ENCODE measurements around the gene IL16. TPM values are rescaled to one million over a fixed set of nuclear protein-coding genes. Genes with fewer than 3 reads are reported as not detected.

IL16 gene
- total RNA-seq, 2 donors from 2014 or later: 11.1 to 17.1 TPM

DNA sequence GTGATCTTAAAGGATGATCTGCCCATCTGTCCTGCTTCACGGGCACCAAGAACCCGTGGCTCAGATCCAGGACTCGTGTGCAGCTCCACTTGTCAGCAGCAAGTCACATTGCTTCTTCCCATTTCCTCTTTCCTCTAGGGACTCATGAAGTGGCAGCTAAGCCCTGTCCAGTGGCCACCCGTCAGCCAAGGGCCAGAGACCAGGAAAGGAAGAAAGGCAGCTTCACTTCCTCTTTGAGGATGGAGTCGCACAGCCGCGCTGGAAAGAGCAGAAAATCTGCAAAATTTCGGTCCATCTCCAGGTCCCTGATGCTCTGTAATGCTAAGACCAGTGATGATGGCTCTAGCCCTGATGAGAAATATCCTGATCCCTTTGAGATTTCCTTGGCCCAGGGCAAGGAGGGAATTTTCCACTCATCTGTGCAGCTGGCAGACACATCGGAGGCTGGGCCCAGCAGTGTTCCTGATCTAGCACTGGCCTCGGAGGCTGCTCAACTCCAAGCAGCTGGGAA is 28.5 kb downstream of the IL16 start:
- H3K27ac ChIP-seq: no peak overlapping the region
- H3K4me3 ChIP-seq: no peak overlapping the region
- H3K36me3 ChIP-seq: no peaks in the 10 kb centered on the region
- H3K27me3 ChIP-seq (replicated peaks; ENCODE audit: insufficient read depth): no peaks in the 10 kb centered on the region
- TF ChIP-seq, protein P1, sequence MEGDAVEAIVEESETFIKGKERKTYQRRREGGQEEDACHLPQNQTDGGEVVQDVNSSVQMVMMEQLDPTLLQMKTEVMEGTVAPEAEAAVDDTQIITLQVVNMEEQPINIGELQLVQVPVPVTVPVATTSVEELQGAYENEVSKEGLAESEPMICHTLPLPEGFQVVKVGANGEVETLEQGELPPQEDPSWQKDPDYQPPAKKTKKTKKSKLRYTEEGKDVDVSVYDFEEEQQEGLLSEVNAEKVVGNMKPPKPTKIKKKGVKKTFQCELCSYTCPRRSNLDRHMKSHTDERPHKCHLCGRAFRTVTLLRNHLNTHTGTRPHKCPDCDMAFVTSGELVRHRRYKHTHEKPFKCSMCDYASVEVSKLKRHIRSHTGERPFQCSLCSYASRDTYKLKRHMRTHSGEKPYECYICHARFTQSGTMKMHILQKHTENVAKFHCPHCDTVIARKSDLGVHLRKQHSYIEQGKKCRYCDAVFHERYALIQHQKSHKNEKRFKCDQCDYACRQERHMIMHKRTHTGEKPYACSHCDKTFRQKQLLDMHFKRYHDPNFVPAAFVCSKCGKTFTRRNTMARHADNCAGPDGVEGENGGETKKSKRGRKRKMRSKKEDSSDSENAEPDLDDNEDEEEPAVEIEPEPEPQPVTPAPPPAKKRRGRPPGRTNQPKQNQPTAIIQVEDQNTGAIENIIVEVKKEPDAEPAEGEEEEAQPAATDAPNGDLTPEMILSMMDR (IDR thresholded peaks at IDR 0.05): no peak
- H3K4me1 ChIP-seq (ENCODE audit: control insufficient read depth in 1 of 2, low read depth in 2 of 2): no peaks in the 10 kb centered on the region
- H3K9me3 ChIP-seq: no peaks in the 10 kb centered on the region
- DNase-seq (ENCODE audit: low spot score) (no peak), ATAC-seq (ENCODE audit: insufficient number of reproducible peaks, low FRiP score, low read depth) (no peak)

DNA sequence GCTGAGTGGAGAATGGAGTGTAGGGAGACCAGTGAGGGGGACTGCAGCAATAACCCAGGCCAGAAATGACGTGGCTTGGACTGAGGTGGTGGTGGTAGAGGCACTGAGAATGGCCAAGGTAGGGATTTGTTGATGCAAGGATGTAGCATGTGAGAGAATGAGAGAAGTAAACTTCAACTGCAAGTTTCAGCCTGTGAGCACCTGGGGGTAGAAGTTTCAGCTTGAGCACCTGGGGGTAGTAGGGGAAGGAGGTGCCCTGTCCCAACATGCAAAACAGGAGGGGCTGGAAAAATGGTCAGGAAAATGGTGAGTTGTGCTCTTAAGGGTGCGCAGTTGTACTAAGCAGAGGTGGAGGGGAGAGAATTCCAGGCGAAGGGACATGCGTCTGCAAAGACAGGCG is 31.0 kb downstream of the IL16 start:
- no peak for DNase-seq (ENCODE audit: low spot score)
- H3K27me3 ChIP-seq (replicated peaks; ENCODE audit: insufficient read depth): no peaks in the 10 kb centered on the region
- no peaks in the 10 kb centered on the region for H3K36me3 ChIP-seq
- no peak for ATAC-seq (ENCODE audit: insufficient number of reproducible peaks, low FRiP score, low read depth)
- H3K4me3 ChIP-seq: no peak overlapping the region
- no peaks in the 10 kb centered on the region for H3K4me1 ChIP-seq (ENCODE audit: control insufficient read depth in 1 of 2, low read depth in 2 of 2)
- H3K9me3 ChIP-seq: no peaks in the 10 kb centered on the region
- H3K27ac ChIP-seq: no peak overlapping the region
- TF ChIP-seq, protein P1 (IDR thresholded peaks at IDR 0.05): no peak

DNA sequence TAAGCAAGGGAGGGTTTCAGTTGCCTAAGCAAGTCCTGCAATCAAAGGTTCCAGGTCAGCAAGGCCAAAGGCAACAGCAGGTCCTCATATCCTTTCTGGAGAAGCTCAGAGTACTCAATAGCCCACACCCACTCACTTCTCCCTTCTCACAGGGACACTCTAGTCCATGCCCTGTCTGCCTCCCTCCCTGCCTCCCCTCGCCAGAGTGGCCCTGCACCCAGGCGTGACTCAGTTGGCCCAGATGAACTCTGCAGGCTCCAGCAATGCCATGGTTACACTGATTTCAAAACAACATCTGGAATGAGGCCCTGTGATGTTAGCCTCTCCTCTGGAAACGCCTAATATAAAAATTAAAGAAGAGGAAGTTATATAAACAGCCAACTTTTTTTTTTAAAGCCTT is 32.9 kb downstream of the IL16 start:
- Histone ChIP-seq H3K36me3 (no peaks in the 10 kb centered on the region), H3K27ac (no peak overlapping the region)

DNA sequence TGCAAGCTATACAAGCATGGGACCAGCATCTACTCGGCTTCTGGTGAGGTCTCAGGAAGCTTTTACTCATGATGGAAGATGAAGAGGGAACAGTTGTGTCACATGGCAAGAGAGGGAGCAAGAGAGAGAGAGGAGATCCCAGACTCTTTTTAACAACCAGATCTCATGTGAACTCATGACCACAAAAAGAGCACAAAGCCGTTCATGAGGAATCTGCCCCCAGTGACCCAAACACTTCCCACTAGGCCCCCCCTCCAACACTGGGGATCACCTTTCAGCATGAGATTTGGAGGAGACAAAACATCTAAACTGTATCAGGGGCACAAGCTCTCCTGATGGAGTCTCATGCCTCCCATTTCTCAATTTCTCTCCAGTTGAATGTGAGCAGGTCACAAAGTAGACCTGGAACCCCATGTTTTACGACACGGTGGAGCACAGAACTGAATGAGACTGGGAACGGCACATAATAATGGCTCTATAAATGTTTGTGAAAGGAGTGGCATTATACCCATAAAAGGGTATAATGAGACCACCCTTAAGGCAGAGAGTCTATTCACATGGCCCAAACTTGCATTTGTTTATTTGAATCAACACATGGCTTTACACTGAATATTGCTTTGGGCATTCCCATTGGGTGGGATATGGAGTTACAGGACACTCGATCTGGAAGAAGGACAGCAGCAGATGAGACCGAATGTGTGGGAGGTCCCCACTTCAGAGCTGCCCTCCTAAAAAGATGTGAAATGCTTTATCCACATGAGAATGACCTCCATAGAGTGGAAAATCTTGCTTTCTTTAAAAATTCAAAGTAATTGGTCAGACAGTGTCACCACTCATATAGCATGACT is 38.8 kb downstream of the IL16 start:
- no peak for DNase-seq (ENCODE audit: low spot score)
- no peak overlapping the region for H3K27ac ChIP-seq
- H3K36me3 ChIP-seq: no peaks in the 10 kb centered on the region
- H3K9me3 ChIP-seq: no peaks in the 10 kb centered on the region
- H3K4me1 ChIP-seq (ENCODE audit: control insufficient read depth in 1 of 2, low read depth in 2 of 2): no peaks in the 10 kb centered on the region
- no peak for ATAC-seq (ENCODE audit: insufficient number of reproducible peaks, low FRiP score, low read depth)
- TF ChIP-seq, protein P1 (IDR thresholded peaks at IDR 0.05): no peak
- H3K4me3 ChIP-seq: no peak overlapping the region
- H3K27me3 ChIP-seq (replicated peaks; ENCODE audit: insufficient read depth): no peaks in the 10 kb centered on the region

More for the DNA sequence above, 32.9 kb downstream of the IL16 start:
- Histone ChIP-seq H3K9me3 (no peaks in the 10 kb centered on the region), H3K4me1 (ENCODE audit: control insufficient read depth in 1 of 2, low read depth in 2 of 2) (no peaks in the 10 kb centered on the region), H3K4me3 (no peak overlapping the region), H3K27me3 (replicated peaks; ENCODE audit: insufficient read depth) (no peaks in the 10 kb centered on the region)
- ATAC-seq (ENCODE audit: insufficient number of reproducible peaks, low FRiP score, low read depth) (no peak), DNase-seq (ENCODE audit: low spot score) (no peak)
- TF ChIP-seq, protein P1 (IDR thresholded peaks at IDR 0.05): no peak

DNA sequence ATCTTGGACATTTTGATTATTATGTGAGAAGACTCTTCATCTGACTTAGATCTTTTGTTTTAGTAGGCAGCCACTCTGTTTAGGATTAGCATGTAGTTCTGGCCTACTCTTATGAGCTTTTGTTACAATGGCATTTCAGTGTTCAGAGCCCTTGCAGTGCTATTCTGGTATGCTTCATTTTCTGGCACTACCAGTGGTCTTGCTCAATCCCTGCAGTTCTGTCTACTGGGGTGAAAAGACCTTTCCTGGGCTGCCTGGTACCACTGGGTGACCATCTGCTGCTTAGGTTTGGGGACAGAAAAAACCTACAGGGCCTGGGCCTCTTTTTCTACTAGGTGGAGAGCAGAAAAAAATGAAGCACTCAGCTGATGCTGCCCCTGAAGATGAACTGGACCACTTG is 42.5 kb downstream of the IL16 start:
- no peaks in the 10 kb centered on the region for H3K4me1 ChIP-seq (ENCODE audit: control insufficient read depth in 1 of 2, low read depth in 2 of 2)
- H3K9me3 ChIP-seq: peaks cover 4% of the 10 kb centered on the region
- no peak for DNase-seq (ENCODE audit: low spot score)
- TF ChIP-seq, protein P1 (IDR thresholded peaks at IDR 0.05): no peak
- no peak for ATAC-seq (ENCODE audit: insufficient number of reproducible peaks, low FRiP score, low read depth)
- H3K27ac ChIP-seq: no peak overlapping the region
- no peaks in the 10 kb centered on the region for H3K27me3 ChIP-seq (replicated peaks; ENCODE audit: insufficient read depth)
- H3K36me3 ChIP-seq: no peaks in the 10 kb centered on the region
- no peak overlapping the region for H3K4me3 ChIP-seq
